Neural progenitor cell (in vitro differentiated cells): ENCODE data around the gene CBX8. TPM values are rescaled to one million over a fixed set of nuclear protein-coding genes. Genes with fewer than 3 reads are reported as not detected.

Experiments
- DNase-seq: peaks from one replicate; pipeline ENCODE4 v3.0.0-alpha.2; 2016; ENCODE audit warnings: low spot score
- H2AFZ ChIP-seq: fragments of 200-600 bp; sonication (generic); replicated peaks from 2 replicates; pipeline ENCODE4 v1.6.1; 2016; ENCODE audit warnings: antibody characterized with exemption
- H3F3A ChIP-seq: fragments of 200-600 bp; sonication (generic); 2 replicates; pipeline ENCODE4 v1.6.1; 2016; ENCODE audit warnings: antibody characterized with exemption, low read depth
- H3K27ac ChIP-seq: fragments of 200-600 bp; sonication (generic); 2 replicates; pipeline ENCODE4 v1.5.1; 2016; ENCODE audit warnings: mild to moderate bottlenecking
- H3K27me3 ChIP-seq: fragments of 200-600 bp; sonication (generic); 2 replicates; pipeline ENCODE4 v1.6.1; 2016; ENCODE audit warnings: mild to moderate bottlenecking, moderate library complexity
- H3K36me3 ChIP-seq: fragments of 200-600 bp; sonication (generic); 2 replicates; pipeline ENCODE4 v1.5.1; 2016
- H3K4me1 ChIP-seq: fragments of 200-600 bp; sonication (generic); 2 replicates; pipeline ENCODE4 v1.6.1; 2016; ENCODE audit warnings: mixed run types
- H3K4me2 ChIP-seq: fragments of 200-600 bp; sonication (generic); 2 replicates; pipeline ENCODE4 v1.6.1; 2016
- H3K4me3 ChIP-seq: fragments of 200-600 bp; sonication (generic); 2 replicates; pipeline ENCODE4 v1.5.1; 2016
- H3K79me2 ChIP-seq: fragments of 200-600 bp; sonication (generic); 2 replicates; pipeline ENCODE4 v1.6.1; 2016; ENCODE audit warnings: low read depth
- H3K9ac ChIP-seq: fragments of 200-600 bp; sonication (generic); 2 replicates; pipeline ENCODE4 v1.6.1; 2016
- H3K9me3 ChIP-seq: fragments of 200-600 bp; sonication (generic); 2 replicates; pipeline ENCODE4 v1.5.1; 2016; ENCODE audit warnings: low read depth
- H4K20me1 ChIP-seq: fragments of 200-600 bp; sonication (generic); 2 replicates; pipeline ENCODE4 v1.6.1; 2016; ENCODE audit warnings: low read depth
- H3K27ac Mint-ChIP-seq: 3 replicates; pipeline ENCODE4 v1.8.0; 2021; ENCODE audit warnings: mixed read lengths
- H3K27me3 Mint-ChIP-seq: 2 replicates; pipeline ENCODE4 v1.8.0; 2022; ENCODE audit warnings: low read depth, mild to moderate bottlenecking, inconsistent platforms, moderate library complexity, mixed read lengths; ENCODE audit not compliant: insufficient read depth
- H3K36me3 Mint-ChIP-seq: 3 replicates; pipeline ENCODE4 v1.8.0; 2021; ENCODE audit warnings: mixed read lengths
- H3K4me1 Mint-ChIP-seq: 3 replicates; pipeline ENCODE4 v1.8.0; 2021; ENCODE audit warnings: mixed read lengths
- H3K4me3 Mint-ChIP-seq: 3 replicates; pipeline ENCODE4 v1.8.0; 2021; ENCODE audit warnings: mild to moderate bottlenecking, moderate library complexity, mixed read lengths
- H3K9me3 Mint-ChIP-seq: 3 replicates; pipeline ENCODE4 v1.8.0; 2020; ENCODE audit warnings: mixed read lengths
- CTCF ChIP-seq: fragments of 200-600 bp; sonication (generic); IDR thresholded peaks from 2 replicates; pipeline ENCODE4 v1.5.1; 2017; ENCODE audit warnings: antibody characterized with exemption, mild to moderate bottlenecking
- EZH2 ChIP-seq: fragments of 200-600 bp; sonication (generic); IDR thresholded peaks from 2 replicates; pipeline ENCODE4 v1.6.1; 2017; ENCODE audit warnings: antibody characterized with exemption, mild to moderate bottlenecking, moderate library complexity
- EZH2phosphoT487 ChIP-seq: fragments of 200-600 bp; sonication (generic); IDR thresholded peaks from 2 replicates; pipeline ENCODE4 v1.6.1; 2017; ENCODE audit warnings: antibody characterized with exemption
- total RNA-seq: library from RNA; depleted of rRNA; stranded (reverse); fragments of >200 nt; gene quantifications from 2 replicates; pipeline ENCODE4 v1.2.3, GENCODE V29; 2015; ENCODE audit warnings: low replicate concordance

The CBX8 gene
- total RNA-seq, 1 donor from 2014 or later, result 2.8 TPM

- no peak overlapping the region for H3K9ac ChIP-seq
- no peaks in the 10 kb centered on the region for H3K79me2 ChIP-seq
- no peak overlapping the region for H3K27ac Mint-ChIP-seq
- H3K4me3 Mint-ChIP-seq, result peak overlapping the region; percentile 68
- H3K27me3 Mint-ChIP-seq, result peaks cover 37% of the 10 kb centered on the region
- H2AFZ ChIP-seq, result no peak overlapping the region
- H3K4me3 ChIP-seq, result no peak overlapping the region
- no peak overlapping the region for H3K27ac ChIP-seq
- no peaks in the 10 kb centered on the region for H3K9me3 ChIP-seq
- H3K9me3 Mint-ChIP-seq, result no peaks in the 10 kb centered on the region
- H3K4me1 ChIP-seq, result peaks cover 28% of the 10 kb centered on the region
- no peaks in the 10 kb centered on the region for H3K36me3 ChIP-seq
- peaks cover 92% of the 10 kb centered on the region for H3K27me3 ChIP-seq
- peaks cover 29% of the 10 kb centered on the region for H3K4me1 Mint-ChIP-seq
- peak; percentile 41 for DNase-seq
- H3K4me2 ChIP-seq, result peak overlapping the region; percentile 95
- TF ChIP-seq CTCF (no peak), EZH2 (peak; percentile 23), EZH2phosphoT487 (no peak)
- H4K20me1 ChIP-seq, result peaks cover 48% of the 10 kb centered on the region
- H3F3A ChIP-seq, result peaks cover 75% of the 10 kb centered on the region
- H3K36me3 Mint-ChIP-seq, result peaks cover 2% of the 10 kb centered on the region
These were observed 45.3 kb upstream of the CBX8 start for GRCh38 chr17:79842136-79842655.

- Histone ChIP-seq H4K20me1 (peaks cover 54% of the 10 kb centered on the region), H3K4me2 (peak overlapping the region; percentile 95), H3K9ac (no peak overlapping the region), H3K9me3 (no peaks in the 10 kb centered on the region), H3K4me1 (peaks cover 34% of the 10 kb centered on the region), H2AFZ (no peak overlapping the region), H3K36me3 (no peaks in the 10 kb centered on the region), H3K27ac (no peak overlapping the region), H3K79me2 (no peaks in the 10 kb centered on the region), H3F3A (peaks cover 81% of the 10 kb centered on the region), H3K4me3 (no peak overlapping the region), H3K27me3 (peaks cover 92% of the 10 kb centered on the region)
- DNase-seq, result peak; percentile 54
- H3K36me3 Mint-ChIP-seq, result peaks cover 2% of the 10 kb centered on the region
- TF ChIP-seq CTCF, result no peak
- peak; percentile 85 for TF ChIP-seq EZH2
- TF ChIP-seq EZH2phosphoT487, result peak; percentile 90
- no peak overlapping the region for H3K27ac Mint-ChIP-seq
- H3K9me3 Mint-ChIP-seq, result no peaks in the 10 kb centered on the region
- peaks cover 41% of the 10 kb centered on the region for H3K27me3 Mint-ChIP-seq
- H3K4me1 Mint-ChIP-seq, result peaks cover 34% of the 10 kb centered on the region
- peak overlapping the region; percentile 68 for H3K4me3 Mint-ChIP-seq
These were observed 44.7 kb upstream of the CBX8 start for GRCh38 chr17:79841369-79842135.

DNA sequence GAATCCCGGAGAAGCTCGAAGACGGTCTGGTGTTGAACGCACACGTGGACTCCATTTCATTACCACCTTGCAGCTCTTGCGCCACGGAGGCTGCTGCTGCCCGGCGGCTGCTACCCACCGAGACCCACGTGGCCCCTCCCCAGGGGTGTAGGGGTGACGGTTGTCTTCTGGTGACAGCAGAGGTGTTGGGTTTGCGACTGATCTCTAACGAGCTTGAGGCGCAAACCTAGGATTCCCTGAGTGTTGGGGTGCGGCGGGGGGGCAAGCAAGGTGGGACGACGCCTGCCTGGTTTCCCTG is 44.1 kb upstream of the CBX8 start:
- H3K27me3 Mint-ChIP-seq, result peaks cover 46% of the 10 kb centered on the region

More for the DNA sequence above, 44.1 kb upstream of the CBX8 start:
- Mint-ChIP-seq H3K36me3 (peaks cover 2% of the 10 kb centered on the region), H3K27ac (no peak overlapping the region), H3K9me3 (no peaks in the 10 kb centered on the region), H3K4me1 (peaks cover 35% of the 10 kb centered on the region), H3K4me3 (peak overlapping the region; percentile 50)
- Histone ChIP-seq H3K36me3 (no peaks in the 10 kb centered on the region), H2AFZ (no peak overlapping the region), H4K20me1 (peaks cover 60% of the 10 kb centered on the region), H3K27ac (no peak overlapping the region), H3K4me2 (peak overlapping the region; percentile 2), H3K9me3 (no peaks in the 10 kb centered on the region), H3K79me2 (no peaks in the 10 kb centered on the region), H3K4me3 (no peak overlapping the region), H3K27me3 (peaks cover 92% of the 10 kb centered on the region), H3K9ac (no peak overlapping the region), H3F3A (peaks cover 87% of the 10 kb centered on the region), H3K4me1 (peaks cover 38% of the 10 kb centered on the region)
- TF ChIP-seq CTCF, result no peak
- no peak for TF ChIP-seq EZH2
- peak; percentile 20 for TF ChIP-seq EZH2phosphoT487
- no peak for DNase-seq
